ENCODE data around the gene ITGB1. TPM values are rescaled to one million over a fixed set of nuclear protein-coding genes. Genes with fewer than 3 reads are reported as not detected.
"Not testable (repeated sequence)": the region's sequence is repeated elsewhere in the genome, so short reads cannot be mapped to it uniquely, and the experiment has no call there.

ITGB1 gene
- total RNA-seq, 4 donors from 2014 or later = 998 to 2,832 (median 1,462) TPM

DNA sequence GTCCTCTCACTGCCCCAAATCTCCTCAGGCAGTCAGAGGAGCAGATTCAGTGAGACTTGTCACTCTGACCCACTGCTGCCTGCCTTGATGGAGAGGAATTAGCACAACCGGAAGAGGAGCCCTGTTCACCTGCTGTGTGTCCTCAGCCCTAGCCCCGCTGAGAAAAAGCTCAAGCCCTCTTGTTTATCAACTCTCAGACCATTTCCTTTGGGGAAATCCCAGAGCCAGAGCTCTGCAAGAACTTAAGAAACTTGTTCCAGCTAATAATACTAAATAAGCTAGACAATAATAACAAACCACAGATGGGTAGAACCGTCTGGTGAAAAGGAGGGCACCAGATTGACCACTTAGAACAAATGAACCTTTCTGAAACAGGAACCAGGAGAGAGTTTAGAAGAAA lies 37.7 kb upstream of the ITGB1 start:
- Histone ChIP-seq H3K36me3 (no peaks in the 10 kb centered on the region), H3K27me3 (no peaks in the 10 kb centered on the region), H3K9me3 (no peaks in the 10 kb centered on the region), H3K4me3 (no peak overlapping the region), H3K27ac (no peak overlapping the region), H3K4me1 (no peaks in the 10 kb centered on the region)
- 0 to 37% methylated on average over 1 to 2 of the region's 3 CpGs for WGBS, 2 donors (ENCODE audit: low coverage in 1 of 2)
- TF ChIP-seq POLR2AphosphoS5 (IDR thresholded peaks at IDR 0.05) (no peak), EP300 (IDR thresholded peaks at IDR 0.05) (no peak), POLR2A (IDR thresholded peaks at IDR 0.05) (no peak)
- TF ChIP-seq, protein P1, sequence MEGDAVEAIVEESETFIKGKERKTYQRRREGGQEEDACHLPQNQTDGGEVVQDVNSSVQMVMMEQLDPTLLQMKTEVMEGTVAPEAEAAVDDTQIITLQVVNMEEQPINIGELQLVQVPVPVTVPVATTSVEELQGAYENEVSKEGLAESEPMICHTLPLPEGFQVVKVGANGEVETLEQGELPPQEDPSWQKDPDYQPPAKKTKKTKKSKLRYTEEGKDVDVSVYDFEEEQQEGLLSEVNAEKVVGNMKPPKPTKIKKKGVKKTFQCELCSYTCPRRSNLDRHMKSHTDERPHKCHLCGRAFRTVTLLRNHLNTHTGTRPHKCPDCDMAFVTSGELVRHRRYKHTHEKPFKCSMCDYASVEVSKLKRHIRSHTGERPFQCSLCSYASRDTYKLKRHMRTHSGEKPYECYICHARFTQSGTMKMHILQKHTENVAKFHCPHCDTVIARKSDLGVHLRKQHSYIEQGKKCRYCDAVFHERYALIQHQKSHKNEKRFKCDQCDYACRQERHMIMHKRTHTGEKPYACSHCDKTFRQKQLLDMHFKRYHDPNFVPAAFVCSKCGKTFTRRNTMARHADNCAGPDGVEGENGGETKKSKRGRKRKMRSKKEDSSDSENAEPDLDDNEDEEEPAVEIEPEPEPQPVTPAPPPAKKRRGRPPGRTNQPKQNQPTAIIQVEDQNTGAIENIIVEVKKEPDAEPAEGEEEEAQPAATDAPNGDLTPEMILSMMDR (IDR thresholded peaks at IDR 0.05) = no peak
- ATAC-seq = no peak

DNA sequence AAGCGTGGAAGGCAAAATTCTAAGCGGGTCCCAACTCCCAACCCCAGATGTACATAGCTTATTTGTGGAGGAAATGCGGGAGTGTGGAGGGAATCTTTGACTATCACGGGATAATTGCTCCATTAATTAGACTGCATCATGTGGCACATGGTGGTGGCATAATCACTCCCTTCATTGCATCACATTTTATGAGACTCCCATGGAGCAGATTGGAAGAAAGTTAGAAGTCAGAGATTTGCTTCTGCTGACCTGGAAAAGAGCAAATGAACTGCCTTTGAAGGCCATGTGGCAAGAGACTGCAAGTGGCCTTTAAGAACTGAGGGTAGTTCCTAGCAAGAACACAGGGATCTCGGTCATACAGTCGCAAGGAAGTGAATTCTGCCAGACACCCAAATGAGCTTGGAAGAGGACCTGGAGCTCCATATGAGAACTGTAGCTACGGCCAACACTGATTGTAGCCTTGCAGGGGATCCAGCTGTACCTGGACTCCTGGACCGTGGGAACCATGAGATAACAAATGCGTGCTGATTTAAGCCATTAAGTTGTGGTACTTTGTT lies 37.1 kb upstream of the ITGB1 start:
- H3K27me3 ChIP-seq = no peaks in the 10 kb centered on the region
- no peak for ATAC-seq
- H3K4me3 ChIP-seq = no peak overlapping the region
- no peaks in the 10 kb centered on the region for H3K36me3 ChIP-seq
- no peak overlapping the region for H3K27ac ChIP-seq
- no peaks in the 10 kb centered on the region for H3K9me3 ChIP-seq
- TF ChIP-seq EP300 (IDR thresholded peaks at IDR 0.05) (no peak), POLR2A (IDR thresholded peaks at IDR 0.05) (no peak), POLR2AphosphoS5 (IDR thresholded peaks at IDR 0.05) (no peak)
- TF ChIP-seq, protein P1 (IDR thresholded peaks at IDR 0.05) = no peak
- WGBS, 2 donors (ENCODE audit: low coverage in 1 of 2) = 67 to 88% methylated on average over 8 to 9 of the region's 9 CpGs
- H3K4me1 ChIP-seq = no peaks in the 10 kb centered on the region

DNA sequence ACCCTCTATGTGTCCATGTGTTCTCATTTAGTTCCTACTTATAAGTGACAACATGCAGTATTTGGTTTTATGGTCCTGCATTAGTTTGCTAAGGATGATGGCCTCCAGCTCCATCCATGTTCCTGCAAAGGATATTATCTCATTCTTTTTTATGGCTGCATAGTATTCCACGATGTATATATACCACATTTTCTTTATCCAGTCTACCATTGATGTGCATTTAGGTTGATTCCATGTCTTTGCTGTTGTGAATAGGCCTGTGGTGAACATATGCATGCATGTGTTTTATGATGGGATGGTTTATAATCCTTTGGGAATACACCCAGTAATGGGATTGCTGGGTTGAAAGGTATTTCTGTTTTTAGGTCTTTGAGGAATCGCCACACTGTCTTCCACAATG lies 36.6 kb upstream of the ITGB1 start:
- WGBS, 2 donors (ENCODE audit: low coverage in 1 of 2) = 97 to 100% methylated on average over 1 to 2 of the region's 2 CpGs
- not testable (repeated sequence) for H3K36me3 ChIP-seq, ATAC-seq, H3K4me3 ChIP-seq, H3K4me1 ChIP-seq, H3K9me3 ChIP-seq, H3K27me3 ChIP-seq, H3K27ac ChIP-seq

DNA sequence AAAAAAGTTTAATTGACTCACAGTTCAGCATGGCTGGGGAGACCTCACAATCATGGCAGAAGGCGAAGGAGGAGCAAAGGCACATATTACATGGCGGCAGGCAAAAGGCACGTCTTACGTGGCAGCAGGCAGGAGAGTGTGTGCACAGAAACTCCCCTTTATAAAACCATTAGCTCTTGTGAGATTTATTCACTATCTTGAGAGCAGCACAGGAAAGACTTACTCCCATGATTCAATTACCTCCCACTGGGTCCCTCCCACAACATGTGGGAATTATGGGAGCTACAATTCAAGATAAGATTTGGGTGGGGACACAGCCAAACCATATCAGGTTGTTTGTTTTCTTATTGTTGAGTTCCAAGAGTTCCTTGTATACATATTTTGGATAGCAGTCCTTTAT lies 34.3 kb upstream of the ITGB1 start:
- H3K27me3 ChIP-seq, ATAC-seq, H3K4me1 ChIP-seq, H3K27ac ChIP-seq, H3K36me3 ChIP-seq, H3K4me3 ChIP-seq, H3K9me3 ChIP-seq: not testable (repeated sequence)
- 92 to 97% methylated on average over 4 of the region's 4 CpGs for WGBS, 2 donors (ENCODE audit: low coverage in 1 of 2)

DNA sequence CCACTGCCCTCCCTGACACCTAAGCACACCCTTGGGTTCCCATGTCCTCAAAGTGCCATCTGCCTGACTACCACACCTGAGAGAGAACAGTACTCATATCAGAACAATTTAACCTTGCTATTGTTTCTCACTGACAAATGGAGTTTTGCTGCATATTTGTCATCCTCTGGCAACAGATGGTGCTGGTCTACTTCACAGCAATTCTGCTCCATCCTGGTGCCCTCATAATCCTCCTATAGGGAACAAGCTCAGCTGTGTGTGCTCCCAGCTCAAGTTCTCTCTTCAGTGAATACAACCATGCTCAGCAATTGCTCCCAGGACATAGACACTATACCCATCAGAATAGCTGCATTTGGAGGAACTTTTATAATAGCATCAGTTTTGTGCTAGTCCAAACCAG lies 32.8 kb upstream of the ITGB1 start:
- H3K27me3 ChIP-seq = no peaks in the 10 kb centered on the region
- H3K27ac ChIP-seq = no peak overlapping the region
- no peak for ATAC-seq
- H3K4me1 ChIP-seq = peaks cover 0 to under 1% (median 0%) of the 10 kb centered on the region in 3 donors
- H3K9me3 ChIP-seq = no peaks in the 10 kb centered on the region
- H3K36me3 ChIP-seq = no peaks in the 10 kb centered on the region
- H3K4me3 ChIP-seq = no peak overlapping the region
- no peak for TF ChIP-seq EP300 (IDR thresholded peaks at IDR 0.05)
- TF ChIP-seq POLR2A (IDR thresholded peaks at IDR 0.05) = no peak

DNA sequence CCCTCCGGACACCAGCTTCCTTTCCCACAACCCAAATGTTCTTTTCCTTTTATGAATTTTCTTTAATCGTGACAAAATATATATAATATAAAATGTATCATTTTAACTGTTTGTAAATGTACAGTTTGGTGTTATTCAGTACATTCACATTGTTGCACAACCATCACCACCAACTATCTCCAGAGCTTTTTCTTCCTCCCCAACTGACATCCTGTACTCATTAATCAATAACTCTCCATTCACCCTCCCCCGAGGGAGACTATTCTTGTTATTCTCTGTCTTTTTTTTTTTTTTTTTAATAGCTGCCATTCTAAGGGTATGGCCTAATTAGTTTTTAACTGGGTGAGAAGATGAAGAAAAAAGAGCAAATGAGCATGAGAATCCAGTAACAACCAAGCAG lies 30.6 kb upstream of the ITGB1 start:
- WGBS, 2 donors (ENCODE audit: low coverage in 1 of 2) = 61 to 64% methylated on average over 3 of the region's 3 CpGs
- H3K4me1 ChIP-seq = peaks cover 0 to 7% (median 0%) of the 10 kb centered on the region in 3 donors
- no peaks in the 10 kb centered on the region for H3K9me3 ChIP-seq
- H3K27ac ChIP-seq = no peak overlapping the region
- no peaks in the 10 kb centered on the region for H3K36me3 ChIP-seq
- H3K4me3 ChIP-seq = no peak overlapping the region
- no peak for TF ChIP-seq EP300 (IDR thresholded peaks at IDR 0.05)
- no peak for TF ChIP-seq POLR2A (IDR thresholded peaks at IDR 0.05)
- TF ChIP-seq, protein P1 (IDR thresholded peaks at IDR 0.05) = no peak
- no peak for TF ChIP-seq POLR2AphosphoS5 (IDR thresholded peaks at IDR 0.05)
- ATAC-seq = no peak
- no peaks in the 10 kb centered on the region for H3K27me3 ChIP-seq

All from gastroesophageal sphincter (tissue), 4 donors.